K562 (cell line): Measurements from ENCODE around the gene APC2. TPM values are rescaled to one million over a fixed set of nuclear protein-coding genes. Genes with fewer than 3 reads are reported as not detected.
A peak's percentile ranks its signal among the peaks of the same experiment; 100 is the strongest.

Experiments
- EP300 ChIP-seq: IDR thresholded peaks from 2 replicates; pipeline ENCODE4 v1.6.1; 2012; ENCODE audit warnings: low read length, improper control_type of control experiment
- ESRRA ChIP-seq: fragments of 450-650 bp; IDR thresholded peaks from 2 replicates; pipeline ENCODE4 v1.6.1; 2014; ENCODE audit warnings: low read depth, mild to moderate bottlenecking, moderate library complexity, borderline replicate concordance
- HLTF ChIP-seq: fragments of 450-650 bp; IDR thresholded peaks from 2 replicates; pipeline ENCODE4 v1.6.1; 2016
- HMGXB4 ChIP-seq: sonication (generic); formaldehyde crosslinking; IDR thresholded peaks from 2 replicates; pipeline ENCODE4 v1.8.1; 2023; ENCODE audit warnings: mild to moderate bottlenecking, missing genetic modification reagents
- KLF13 ChIP-seq: fragments of 450-650 bp; IDR thresholded peaks from 2 replicates; pipeline ENCODE4 v1.6.1; 2016; ENCODE audit warnings: missing genetic modification characterization, low read depth, mild to moderate bottlenecking, missing compliant biosample characterization, moderate library complexity, borderline replicate concordance
- L3MBTL2 ChIP-seq: fragments of 450-650 bp; IDR thresholded peaks from 2 replicates; pipeline ENCODE4 v1.6.1; 2016; ENCODE audit warnings: mild to moderate bottlenecking, moderate library complexity
- MED1 ChIP-seq: sonication (generic); formaldehyde crosslinking; IDR thresholded peaks from 2 replicates; pipeline ENCODE4 v1.8.1; 2023; ENCODE audit warnings: missing genetic modification reagents, borderline replicate concordance
- NBN ChIP-seq: fragments of 450-650 bp; IDR thresholded peaks from 2 replicates; pipeline ENCODE4 v1.6.1; 2016; ENCODE audit warnings: low read depth, mild to moderate bottlenecking
- NR2C2 ChIP-seq, 2 experiments: fragments of 200-800 bp in 1 of 2; sonication (Bioruptor generic) in 1 of 2; sonication (generic) in 1 of 2; formaldehyde crosslinking in 1 of 2; IDR thresholded peaks; 2 replicates each; pipeline versions ENCODE4 v1.6.1 to v1.8.0; 2016 to 2022; ENCODE audit warnings: mild to moderate bottlenecking in 1 of 2, missing compliant biosample characterization in 1 of 2, missing genetic modification characterization in 1 of 2, missing genetic modification reagents in 1 of 2
- SOX6 ChIP-seq: fragments of 450-650 bp; IDR thresholded peaks from 2 replicates; pipeline ENCODE4 v1.6.1; 2014; ENCODE audit warnings: mild to moderate bottlenecking
- SP1 ChIP-seq: sonication (generic); formaldehyde crosslinking; IDR thresholded peaks from 2 replicates; pipeline ENCODE4 v1.8.1; 2022; ENCODE audit warnings: mild to moderate bottlenecking, missing genetic modification reagents
- ZNF511 ChIP-seq: sonication (generic); formaldehyde crosslinking; IDR thresholded peaks from 2 replicates; pipeline ENCODE4 v1.8.0; 2022; ENCODE audit warnings: mild to moderate bottlenecking, missing genetic modification reagents
- polyA plus RNA-seq, 8 experiments: library from polyadenylated mRNA; depleted of rRNA in 4 of 8; stranded (reverse) in 5 of 8; unstranded in 3 of 8; fragments of >200 nt; fragmentation: Nextera tagmentation in 2 of 8; fragmentation: Illumina TruSeq in 1 of 8; extraction: Ambion mirVana in 2 of 8; extraction: Trizol in 1 of 8; gene quantifications; 2 replicates each; pipeline versions ENCODE4 v1.2.1 to v1.2.3, GENCODE V29; 2011 to 2014; ENCODE audit warnings: inconsistent platforms in 1 of 8, missing spikeins in 1 of 8
- total RNA-seq, 7 experiments: library from RNA; depleted of rRNA in 6 of 7; stranded (reverse); fragments of >200 nt in 6 of 7; fragmentation: Illumina TruSeq in 2 of 7; extraction: Trizol in 2 of 7; gene quantifications; 2 replicates each; pipeline versions ENCODE4 v1.2.1 to v1.2.3, GENCODE V29; 2011 to 2021; ENCODE audit warnings: low replicate concordance in 1 of 7
- TF ChIP-seq, protein P1 (sequence below), 2 experiments: fragments of 450-650 bp; formaldehyde crosslinking in 1 of 2; IDR thresholded peaks; 2 replicates each; pipeline versions ENCODE4 v1.4.0 to v1.6.1; 2014 to 2020; ENCODE audit warnings: mild to moderate bottlenecking in 2 of 2, borderline replicate concordance in 1 of 2, low read depth in 1 of 2
- TF ChIP-seq, protein P2 (sequence below): fragments of 450-650 bp; conservative IDR thresholded peaks from 2 replicates; pipeline ENCODE4 v1.6.1; 2016; ENCODE audit warnings: missing genetic modification characterization, low read depth, mild to moderate bottlenecking, missing compliant biosample characterization, moderate library complexity

Gene APC2
- total and polyA plus RNA-seq, 9 of the 15 experiments (the other 6 are each of a cell fraction or from before 2014, with no cell fraction given): 0.01 to 0.40 (median 0.05) TPM; not detected in 3

- TF ChIP-seq, protein P1, sequence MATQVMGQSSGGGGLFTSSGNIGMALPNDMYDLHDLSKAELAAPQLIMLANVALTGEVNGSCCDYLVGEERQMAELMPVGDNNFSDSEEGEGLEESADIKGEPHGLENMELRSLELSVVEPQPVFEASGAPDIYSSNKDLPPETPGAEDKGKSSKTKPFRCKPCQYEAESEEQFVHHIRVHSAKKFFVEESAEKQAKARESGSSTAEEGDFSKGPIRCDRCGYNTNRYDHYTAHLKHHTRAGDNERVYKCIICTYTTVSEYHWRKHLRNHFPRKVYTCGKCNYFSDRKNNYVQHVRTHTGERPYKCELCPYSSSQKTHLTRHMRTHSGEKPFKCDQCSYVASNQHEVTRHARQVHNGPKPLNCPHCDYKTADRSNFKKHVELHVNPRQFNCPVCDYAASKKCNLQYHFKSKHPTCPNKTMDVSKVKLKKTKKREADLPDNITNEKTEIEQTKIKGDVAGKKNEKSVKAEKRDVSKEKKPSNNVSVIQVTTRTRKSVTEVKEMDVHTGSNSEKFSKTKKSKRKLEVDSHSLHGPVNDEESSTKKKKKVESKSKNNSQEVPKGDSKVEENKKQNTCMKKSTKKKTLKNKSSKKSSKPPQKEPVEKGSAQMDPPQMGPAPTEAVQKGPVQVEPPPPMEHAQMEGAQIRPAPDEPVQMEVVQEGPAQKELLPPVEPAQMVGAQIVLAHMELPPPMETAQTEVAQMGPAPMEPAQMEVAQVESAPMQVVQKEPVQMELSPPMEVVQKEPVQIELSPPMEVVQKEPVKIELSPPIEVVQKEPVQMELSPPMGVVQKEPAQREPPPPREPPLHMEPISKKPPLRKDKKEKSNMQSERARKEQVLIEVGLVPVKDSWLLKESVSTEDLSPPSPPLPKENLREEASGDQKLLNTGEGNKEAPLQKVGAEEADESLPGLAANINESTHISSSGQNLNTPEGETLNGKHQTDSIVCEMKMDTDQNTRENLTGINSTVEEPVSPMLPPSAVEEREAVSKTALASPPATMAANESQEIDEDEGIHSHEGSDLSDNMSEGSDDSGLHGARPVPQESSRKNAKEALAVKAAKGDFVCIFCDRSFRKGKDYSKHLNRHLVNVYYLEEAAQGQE (IDR thresholded peaks at IDR 0.05; ENCODE audit: borderline replicate concordance): peak; percentile 43
- TF ChIP-seq, protein P1 (CRISPR knock-in tag; IDR thresholded peaks at IDR 0.05; ENCODE audit: low read depth): no peak
- TF ChIP-seq HLTF: peak; percentile 45; the same call in 1 of the 2 replicates
- TF ChIP-seq, protein P2, sequence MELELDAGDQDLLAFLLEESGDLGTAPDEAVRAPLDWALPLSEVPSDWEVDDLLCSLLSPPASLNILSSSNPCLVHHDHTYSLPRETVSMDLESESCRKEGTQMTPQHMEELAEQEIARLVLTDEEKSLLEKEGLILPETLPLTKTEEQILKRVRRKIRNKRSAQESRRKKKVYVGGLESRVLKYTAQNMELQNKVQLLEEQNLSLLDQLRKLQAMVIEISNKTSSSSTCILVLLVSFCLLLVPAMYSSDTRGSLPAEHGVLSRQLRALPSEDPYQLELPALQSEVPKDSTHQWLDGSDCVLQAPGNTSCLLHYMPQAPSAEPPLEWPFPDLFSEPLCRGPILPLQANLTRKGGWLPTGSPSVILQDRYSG (tag): peak; percentile 74
- peak; percentile 60; the same call in 1 of the 2 replicates for TF ChIP-seq SOX6
- peak; percentile 89; the same call in 1 of the 2 replicates for TF ChIP-seq KLF13 (tag)
- peak; percentile 26 for TF ChIP-seq EP300
- TF ChIP-seq HMGXB4 (CRISPR knock-in tag): peak; percentile 28; the same call in 1 of the 2 replicates
- TF ChIP-seq ESRRA: peak; percentile 86
- TF ChIP-seq NR2C2 (CRISPR knock-in tag; IDR thresholded peaks at IDR 0.05): 0 out of 2 replicates have a peak, but pooled peaks have one; percentile 10
- peak; percentile 87 for TF ChIP-seq NR2C2 (tag; IDR thresholded peaks at IDR 0.05)
- TF ChIP-seq MED1 (CRISPR knock-in tag): no peak
- peak; percentile 99 for TF ChIP-seq L3MBTL2
- peak; percentile 83 for TF ChIP-seq NBN
- peak; percentile 96 for TF ChIP-seq SP1 (CRISPR knock-in tag)
- TF ChIP-seq ZNF511 (CRISPR knock-in tag): peak; percentile 83
Measured at GRCh38 chr19:1406774-1407527, 43.0 kb upstream of the APC2 start (continued).
